HepG2 (cell line): ENCODE results near the gene PDCD11. TPM values are rescaled to one million over a fixed set of nuclear protein-coding genes. Genes with fewer than 3 reads are reported as not detected.

Experiments
- CHCHD3 ChIP-seq: sonication (generic); formaldehyde crosslinking; IDR thresholded peaks from 2 replicates; pipeline ENCODE4 v1.8.0; 2022; ENCODE audit warnings: mild to moderate bottlenecking, missing genetic modification reagents, moderate library complexity
- ETS1 ChIP-seq: sonication (generic); formaldehyde crosslinking; IDR thresholded peaks from 2 replicates; pipeline ENCODE4 v1.4.0; 2020; ENCODE audit warnings: missing genetic modification reagents
- GPN1 ChIP-seq: sonication (generic); formaldehyde crosslinking; IDR thresholded peaks from 2 replicates; pipeline ENCODE4 v1.5.1; 2020; ENCODE audit warnings: missing genetic modification reagents, borderline replicate concordance
- HDAC6 ChIP-seq: fragments of 200-600 bp; sonication (generic); IDR thresholded peaks from 2 replicates; pipeline ENCODE4 v1.7.0; 2017; ENCODE audit warnings: mild to moderate bottlenecking, antibody characterized with exemption, low read length, low read depth
- KDM5A ChIP-seq: fragments of 200-600 bp; sonication (generic); IDR thresholded peaks from 2 replicates; pipeline ENCODE4 v1.7.0; 2018; ENCODE audit warnings: antibody characterized with exemption, mild to moderate bottlenecking, low read length, borderline replicate concordance
- KLF13 ChIP-seq: sonication (generic); formaldehyde crosslinking; IDR thresholded peaks from 2 replicates; pipeline ENCODE4 v1.4.0; 2020; ENCODE audit warnings: mild to moderate bottlenecking, missing genetic modification reagents
- MTF1 ChIP-seq: sonication (generic); formaldehyde crosslinking; IDR thresholded peaks from 2 replicates; pipeline ENCODE4 v1.5.0; 2020; ENCODE audit warnings: missing genetic modification reagents
- NCOA5 ChIP-seq: sonication (generic); formaldehyde crosslinking; IDR thresholded peaks from 2 replicates; pipeline ENCODE4 v1.4.0; 2020; ENCODE audit warnings: missing genetic modification reagents
- NR2C2 ChIP-seq: sonication (generic); formaldehyde crosslinking; IDR thresholded peaks from 2 replicates; pipeline ENCODE4 v1.4.0; 2020; ENCODE audit warnings: missing genetic modification reagents, mild to moderate bottlenecking, moderate library complexity, borderline replicate concordance
- ONECUT2 ChIP-seq: sonication (generic); formaldehyde crosslinking; IDR thresholded peaks from 2 replicates; pipeline ENCODE4 v1.4.0; 2020; ENCODE audit warnings: missing genetic modification reagents
- PBX2 ChIP-seq: IDR thresholded peaks from 2 replicates; pipeline ENCODE4 v1.6.1; 2016; ENCODE audit warnings: control low read depth
- PHF8 ChIP-seq: sonication (generic); formaldehyde crosslinking; IDR thresholded peaks from 2 replicates; pipeline ENCODE4 v1.5.0; 2020; ENCODE audit warnings: missing genetic modification reagents
- RAD51 ChIP-seq: fragments of 450-650 bp; IDR thresholded peaks from 2 replicates; pipeline ENCODE4 v1.6.1; 2016; ENCODE audit warnings: borderline replicate concordance
- RARA ChIP-seq: IDR thresholded peaks from 2 replicates; pipeline ENCODE4 v1.6.1; 2016; ENCODE audit warnings: missing genetic modification reagents, missing compliant biosample characterization
- SATB2 ChIP-seq: sonication (generic); formaldehyde crosslinking; IDR thresholded peaks from 2 replicates; pipeline ENCODE4 v1.5.0; 2020; ENCODE audit warnings: missing genetic modification reagents
- THAP11 ChIP-seq: IDR thresholded peaks from 2 replicates; pipeline ENCODE4 v1.6.1; 2016; ENCODE audit warnings: missing biosample characterization, missing genetic modification reagents
- TRAFD1 ChIP-seq: sonication (generic); formaldehyde crosslinking; IDR thresholded peaks from 2 replicates; pipeline ENCODE4 v1.5.1; 2020; ENCODE audit warnings: missing genetic modification reagents, mild to moderate bottlenecking, borderline replicate concordance
- ZFP37 ChIP-seq: sonication (generic); formaldehyde crosslinking; IDR thresholded peaks from 2 replicates; pipeline ENCODE4 v1.4.0; 2020; ENCODE audit warnings: missing genetic modification reagents, borderline replicate concordance
- ZIK1 ChIP-seq: sonication (generic); formaldehyde crosslinking; IDR thresholded peaks from 2 replicates; pipeline ENCODE4 v1.5.0; 2020; ENCODE audit warnings: mild to moderate bottlenecking, low read depth, missing genetic modification reagents, borderline replicate concordance
- ZNF136 ChIP-seq: sonication (generic); formaldehyde crosslinking; IDR thresholded peaks from 2 replicates; pipeline ENCODE4 v1.8.1; 2022; ENCODE audit warnings: low read depth, mild to moderate bottlenecking, moderate library complexity, missing genetic modification reagents
- ZNF24 ChIP-seq: fragments of 450-650 bp; IDR thresholded peaks from 2 replicates; pipeline ENCODE4 v1.6.1; 2017; ENCODE audit warnings: antibody characterized with exemption, mild to moderate bottlenecking
- ZNF317 ChIP-seq: sonication (generic); formaldehyde crosslinking; IDR thresholded peaks from 2 replicates; pipeline ENCODE4 v1.5.0; 2020; ENCODE audit warnings: mild to moderate bottlenecking, missing genetic modification reagents
- ZNF414 ChIP-seq: sonication (generic); formaldehyde crosslinking; IDR thresholded peaks from 2 replicates; pipeline ENCODE4 v1.5.0; 2020; ENCODE audit warnings: missing genetic modification reagents
- ZNF44 ChIP-seq: sonication (generic); formaldehyde crosslinking; IDR thresholded peaks from 2 replicates; pipeline ENCODE4 v1.5.1; 2020; ENCODE audit warnings: mild to moderate bottlenecking, missing genetic modification reagents
- ZNF556 ChIP-seq: sonication (generic); formaldehyde crosslinking; IDR thresholded peaks from 2 replicates; pipeline ENCODE4 v1.4.0; 2020; ENCODE audit warnings: mild to moderate bottlenecking, missing genetic modification reagents, borderline replicate concordance
- ZNF644 ChIP-seq: IDR thresholded peaks from 2 replicates; pipeline ENCODE4 v1.6.1; 2016; ENCODE audit warnings: low read depth
- ZNF724P ChIP-seq: sonication (generic); formaldehyde crosslinking; IDR thresholded peaks from 2 replicates; pipeline ENCODE4 v1.8.0; 2022; ENCODE audit warnings: missing genetic modification reagents, borderline replicate concordance
- ZSCAN20 ChIP-seq: sonication (generic); formaldehyde crosslinking; IDR thresholded peaks from 2 replicates; pipeline ENCODE4 v1.4.0; 2020; ENCODE audit warnings: missing genetic modification reagents, mild to moderate bottlenecking, borderline replicate concordance
- polyA plus RNA-seq, 8 experiments: library from polyadenylated mRNA; depleted of rRNA in 3 of 8; stranded (reverse) in 7 of 8; unstranded in 1 of 8; fragments of >200 nt; fragmentation: Illumina TruSeq in 4 of 8; extraction: Trizol in 4 of 8; gene quantifications; 2 replicates each; pipeline versions ENCODE4 v1.2.1 to v1.2.3, GENCODE V29; 2011 to 2016; ENCODE audit warnings: low read depth in 4 of 8, missing spikeins in 1 of 8, mixed read lengths in 1 of 8; ENCODE audit not compliant: insufficient read depth in 1 of 8
- total RNA-seq, 5 experiments: library from RNA; depleted of rRNA; stranded (reverse); fragments of >200 nt; fragmentation: Illumina TruSeq; extraction: Trizol; gene quantifications; 2 replicates each; pipeline ENCODE4 v1.2.3, GENCODE V29; 2016; ENCODE audit warnings: low read depth in 1 of 5

The PDCD11 gene
- total and polyA plus RNA-seq, 2 of the 13 experiments (the other 11 are each of a cell fraction or from before 2014, with no cell fraction given), result 12.8 to 52.8 TPM

GRCh38 chr10:103350517-103351260, 45.7 kb upstream of the PDCD11 start, which contains the start of gene PCGF6 (continued):
- TF ChIP-seq THAP11 (CRISPR knock-in tag) (peak; percentile 96), ZNF44 (no peak), ZNF414 (CRISPR knock-in tag) (no peak; the same call in 1 of the 2 replicates), ZIK1 (CRISPR knock-in tag) (no peak), NR2C2 (peak; percentile 53; the same call in 1 of the 2 replicates), ZNF724P (no peak), HDAC6 (no peak), ZNF317 (peak; percentile 47; the same call in 1 of the 2 replicates), RARA (no peak; the same call in 1 of the 2 replicates), KDM5A (no peak), ZNF136 (CRISPR knock-in tag) (no peak), CHCHD3 (no peak), ZNF24 (no peak), RAD51 (no peak), ZFP37 (CRISPR knock-in tag) (no peak), ZSCAN20 (CRISPR knock-in tag) (peak; percentile 27; the same call in 1 of the 2 replicates), ETS1 (no peak), TRAFD1 (CRISPR knock-in tag) (no peak), MTF1 (CRISPR knock-in tag) (0 out of 2 replicates have a peak, but pooled peaks have one; percentile 14), KLF13 (CRISPR knock-in tag) (no peak), ZNF556 (CRISPR knock-in tag) (no peak; the same call in 1 of the 2 replicates), PBX2 (CRISPR knock-in tag) (no peak), ZNF644 (CRISPR knock-in tag) (no peak), GPN1 (CRISPR knock-in tag) (no peak), NCOA5 (CRISPR knock-in tag) (no peak), SATB2 (CRISPR knock-in tag) (no peak), PHF8 (CRISPR knock-in tag) (peak; percentile 81), ONECUT2 (CRISPR knock-in tag) (no peak)
